ENCODE measurements around the gene TRPV4. TPM values are rescaled to one million over a fixed set of nuclear protein-coding genes. Genes with fewer than 3 reads are reported as not detected.

Gene TRPV4
- total and polyA plus RNA-seq, 9 of the 15 experiments (the other 6 are each of a cell fraction or from before 2014, with no cell fraction given), result 0.13 TPM; not detected in 8

DNA sequence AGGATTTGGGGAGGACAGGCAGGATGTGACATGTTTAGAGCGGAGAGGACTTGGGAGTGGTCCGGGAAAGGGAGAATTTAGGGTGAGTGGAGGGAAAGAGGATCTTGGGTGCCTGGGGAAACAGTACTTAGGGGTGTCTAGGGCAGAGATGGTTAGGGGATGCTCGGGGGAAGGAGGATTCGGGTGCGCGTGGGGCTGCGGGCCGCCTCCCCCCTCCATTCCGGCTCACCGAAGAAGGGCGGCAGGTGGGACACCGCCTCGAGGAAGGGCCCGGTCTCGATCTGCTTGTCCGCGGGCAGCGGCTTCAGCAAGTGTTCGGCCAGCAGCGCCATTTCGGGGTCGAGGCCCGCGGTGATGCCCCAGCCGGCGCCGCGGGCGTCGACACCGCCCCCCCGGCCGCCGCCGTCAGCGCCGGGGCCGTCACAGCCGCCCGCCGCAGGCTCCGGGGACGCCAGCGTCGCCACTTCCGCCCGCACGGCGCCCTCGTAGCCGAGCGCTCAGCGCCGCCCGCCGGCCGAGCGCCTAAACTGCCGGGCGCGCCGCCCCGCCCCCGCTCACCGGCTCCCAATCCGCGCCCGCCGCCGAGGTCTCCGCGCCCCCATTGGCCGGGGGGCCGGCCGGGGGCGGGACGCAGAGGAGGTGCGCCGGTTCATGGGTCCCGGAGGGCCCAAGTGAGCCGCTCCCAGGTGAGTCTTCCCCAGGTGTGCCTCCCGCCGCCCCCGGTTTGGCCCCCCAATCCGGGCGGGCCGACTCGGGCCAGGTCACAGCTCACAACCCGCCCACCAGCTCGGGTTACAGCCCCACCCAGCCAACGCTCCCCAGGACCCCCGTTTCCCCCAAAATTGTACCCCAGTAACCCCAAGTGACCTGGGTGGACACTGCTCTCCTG is 47.1 kb upstream of the TRPV4 start, which contains the start of gene GLTP (continued):
- TF ChIP-seq ZBTB7A (IDR thresholded peaks at IDR 0.05; ENCODE audit: borderline replicate concordance, control insufficient read depth, low read depth, low read length) (peak; percentile 38; the same call in 1 of the 2 replicates), CREBBP (IDR thresholded peaks at IDR 0.05; ENCODE audit: low read depth, low read length) (no peak), ELF1 (tag; IDR thresholded peaks at IDR 0.05) (peak; percentile 98), NR2C2 (CRISPR knock-in tag; IDR thresholded peaks at IDR 0.05) (no peak), NR2C2 (tag; IDR thresholded peaks at IDR 0.05) (peak; percentile 68; the same call in 1 of the 2 replicates), CHD1 (IDR thresholded peaks at IDR 0.05; ENCODE audit: low read length) (no peak), FOXP1 (CRISPR knock-in tag; IDR thresholded peaks at IDR 0.05) (0 out of 2 replicates have a peak, but pooled peaks have one; percentile 19), SRSF1 (IDR thresholded peaks at IDR 0.05; ENCODE audit: low read depth, low read length) (no peak), SLC30A9 (CRISPR knock-in tag; IDR thresholded peaks at IDR 0.05) (no peak), RB1 (IDR thresholded peaks at IDR 0.05; ENCODE audit: low read depth) (peak; percentile 99), OTX1 (CRISPR knock-in tag; IDR thresholded peaks at IDR 0.05) (0 out of 2 replicates have a peak, but pooled peaks have one; percentile 16), FOXJ3 (CRISPR knock-in tag; IDR thresholded peaks at IDR 0.05) (no peak), SMARCE1 (IDR thresholded peaks at IDR 0.05) (no peak; the same call in 1 of the 2 replicates), SIN3B (IDR thresholded peaks at IDR 0.05; ENCODE audit: low read depth) (peak; percentile 69), SMARCA5 (IDR thresholded peaks at IDR 0.05) (no peak), ARID4B (CRISPR knock-in tag; IDR thresholded peaks at IDR 0.05) (peak; percentile 26; the same call in 1 of the 2 replicates), ZBTB26 (CRISPR knock-in tag; IDR thresholded peaks at IDR 0.05) (0 out of 2 replicates have a peak, but pooled peaks have one; percentile 54), MAX (CRISPR knock-in tag; IDR thresholded peaks at IDR 0.05) (no peak)
- TF ChIP-seq, protein P1, sequence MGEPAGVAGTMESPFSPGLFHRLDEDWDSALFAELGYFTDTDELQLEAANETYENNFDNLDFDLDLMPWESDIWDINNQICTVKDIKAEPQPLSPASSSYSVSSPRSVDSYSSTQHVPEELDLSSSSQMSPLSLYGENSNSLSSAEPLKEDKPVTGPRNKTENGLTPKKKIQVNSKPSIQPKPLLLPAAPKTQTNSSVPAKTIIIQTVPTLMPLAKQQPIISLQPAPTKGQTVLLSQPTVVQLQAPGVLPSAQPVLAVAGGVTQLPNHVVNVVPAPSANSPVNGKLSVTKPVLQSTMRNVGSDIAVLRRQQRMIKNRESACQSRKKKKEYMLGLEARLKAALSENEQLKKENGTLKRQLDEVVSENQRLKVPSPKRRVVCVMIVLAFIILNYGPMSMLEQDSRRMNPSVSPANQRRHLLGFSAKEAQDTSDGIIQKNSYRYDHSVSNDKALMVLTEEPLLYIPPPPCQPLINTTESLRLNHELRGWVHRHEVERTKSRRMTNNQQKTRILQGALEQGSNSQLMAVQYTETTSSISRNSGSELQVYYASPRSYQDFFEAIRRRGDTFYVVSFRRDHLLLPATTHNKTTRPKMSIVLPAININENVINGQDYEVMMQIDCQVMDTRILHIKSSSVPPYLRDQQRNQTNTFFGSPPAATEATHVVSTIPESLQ (CRISPR knock-in tag; IDR thresholded peaks at IDR 0.05), result no peak
